GM21381 (cell line): Measurements from ENCODE around the gene POU4F2.
"Not testable (repeated sequence)": the region's sequence is repeated elsewhere in the genome, so short reads cannot be mapped to it uniquely, and the experiment has no call there.

ENCODE experiments used
- ATAC-seq: cut with Tn5 transposase; IDR thresholded peaks from one replicate; pipeline ENCODE4 v1.9.1; 2021; ENCODE audit warnings: mild to moderate bottlenecking, moderate library complexity; ENCODE audit not compliant: unreplicated experiment

Gene POU4F2

DNA sequence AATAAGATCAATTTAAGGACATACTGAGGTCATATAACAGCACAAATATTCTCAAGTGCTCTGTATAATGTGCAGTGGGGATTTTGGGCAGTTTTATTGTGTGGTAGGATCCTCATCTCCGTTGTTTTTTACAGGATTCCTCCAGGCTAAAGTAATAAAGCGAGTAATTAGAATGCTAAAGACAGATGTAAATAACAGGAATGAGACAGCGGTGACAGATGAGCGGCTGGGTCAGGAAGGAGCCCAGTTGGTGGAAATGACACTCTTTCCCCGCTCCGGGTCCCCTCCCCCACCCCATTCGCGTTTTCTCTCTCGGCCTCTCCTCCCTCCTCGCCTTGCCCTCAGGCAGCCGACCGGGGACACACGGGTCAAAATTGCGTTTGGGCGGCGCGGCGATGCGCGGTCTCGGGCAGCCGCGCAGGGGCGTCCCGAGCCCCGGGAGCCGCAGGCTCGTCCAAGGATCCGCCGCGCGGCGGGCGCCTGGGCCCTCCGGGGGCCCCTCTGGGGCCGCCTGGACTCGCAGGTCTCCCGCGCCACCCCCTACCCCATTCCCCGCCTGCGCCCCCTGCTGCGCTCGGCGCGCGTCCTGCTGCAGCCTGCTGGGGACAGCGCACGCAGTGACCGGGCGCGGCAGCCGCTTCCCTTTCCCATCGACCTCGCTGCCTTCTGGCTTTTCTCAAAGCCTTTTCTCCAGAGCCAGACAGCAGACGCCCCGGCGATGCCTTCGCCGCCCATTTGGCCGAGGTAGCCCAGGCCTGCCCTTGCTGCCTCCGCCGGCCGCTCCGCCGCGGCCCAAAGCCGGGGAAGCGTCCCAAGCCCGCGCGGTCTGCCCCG lies 16.2 kb downstream of the POU4F2 start:
- no peak for ATAC-seq

DNA sequence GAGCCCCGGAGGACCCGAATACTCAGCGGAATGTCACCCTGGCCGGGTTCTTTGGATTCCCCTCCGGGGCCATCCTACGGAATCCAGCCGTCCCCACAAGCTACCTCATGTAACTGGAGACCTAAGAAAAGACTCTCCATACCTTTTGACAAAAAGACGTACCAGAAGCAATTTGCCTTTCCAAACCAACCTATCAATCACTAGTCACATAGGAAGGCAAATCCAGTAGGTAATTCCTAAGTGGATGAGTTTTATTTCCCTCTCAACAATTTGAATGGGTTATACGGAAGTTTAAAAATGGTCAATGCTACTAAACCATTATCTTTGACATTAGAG lies 16.8 kb downstream of the POU4F2 start:
- ATAC-seq, result no peak

DNA sequence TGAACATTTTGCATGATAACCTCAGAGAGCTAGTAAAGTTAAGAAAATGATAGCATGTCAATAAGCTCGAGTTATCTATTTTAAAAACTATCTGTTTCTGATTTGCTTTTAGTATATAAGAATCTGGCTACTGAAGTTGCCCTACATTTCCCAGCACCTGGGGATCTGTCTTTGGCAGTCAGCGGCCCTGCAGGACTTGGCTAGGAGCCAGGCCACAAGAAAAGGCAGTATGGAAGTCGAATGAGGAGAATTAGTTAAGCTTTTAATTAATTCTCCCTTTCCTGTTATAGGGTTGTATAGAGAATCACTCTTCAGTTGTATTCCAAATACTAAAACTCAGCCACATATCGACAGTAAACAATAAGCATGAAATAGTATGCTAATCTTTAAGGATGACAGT lies 22.7 kb downstream of the POU4F2 start:
- no peak for ATAC-seq

DNA sequence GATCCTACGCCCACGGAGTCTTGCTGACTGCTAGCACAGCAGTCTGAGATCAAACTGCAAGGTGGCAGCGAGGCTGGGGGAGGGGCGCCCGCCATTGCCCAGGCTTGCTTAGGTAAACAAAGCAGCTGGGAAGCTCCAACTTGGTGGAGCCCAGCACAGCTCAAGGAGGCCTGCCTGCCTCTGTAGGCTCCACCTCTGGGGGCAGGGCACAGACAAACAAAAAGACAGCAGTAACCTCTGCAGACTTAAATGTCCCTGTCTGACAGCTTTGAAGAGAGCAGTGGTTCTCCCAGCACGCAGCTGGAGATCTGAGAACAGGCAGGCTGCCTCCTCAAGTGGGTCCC lies 25.2 kb downstream of the POU4F2 start:
- not testable (repeated sequence) for ATAC-seq

DNA sequence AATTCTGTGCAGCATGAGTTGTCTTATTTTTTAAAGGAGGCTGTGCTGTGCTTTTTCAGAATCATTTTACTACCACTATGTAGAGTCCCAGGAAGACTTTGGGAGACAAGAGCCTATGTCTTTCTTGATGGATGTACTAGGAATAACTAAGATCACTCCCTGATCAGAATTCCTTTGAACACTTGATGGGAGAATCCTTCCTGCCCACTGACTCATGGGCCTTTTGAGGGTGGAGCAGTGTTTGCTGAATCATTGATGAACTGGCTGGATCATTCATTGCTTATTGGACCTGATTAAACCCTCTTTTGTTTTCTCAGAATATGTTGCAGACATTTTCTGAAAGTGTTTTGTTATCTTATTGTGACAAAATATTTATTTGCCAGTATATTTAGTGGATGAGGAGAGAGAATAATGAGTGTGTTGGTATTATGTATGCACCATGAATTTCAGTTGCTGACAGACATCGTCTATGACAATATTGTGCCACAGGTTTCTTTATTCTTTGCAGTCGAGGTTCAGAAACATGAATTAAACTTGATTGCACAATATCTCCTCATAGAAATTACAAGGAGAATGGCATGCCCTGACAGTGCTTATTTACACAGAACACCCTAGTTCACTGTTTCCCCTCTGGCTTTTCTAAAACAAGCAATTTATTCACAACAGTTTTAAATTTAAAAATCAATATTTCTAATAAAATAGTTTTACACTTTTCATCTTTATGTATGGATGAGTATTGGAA lies 36.3 kb downstream of the POU4F2 start:
- ATAC-seq, result no peak
